ENCODE results near the gene CCDC32. TPM values are rescaled to one million over a fixed set of nuclear protein-coding genes. Genes with fewer than 3 reads are reported as not detected.

The CCDC32 gene
- total and polyA plus RNA-seq, 2 of the 13 experiments (the other 11 are each of a cell fraction or from before 2014, with no cell fraction given): 10.8 to 23.2 TPM

GRCh38 chr15:40564591-40565332 is at the start of gene CCDC32 (continued):
- TF ChIP-seq NFKB2 (CRISPR knock-in tag; IDR thresholded peaks at IDR 0.05; ENCODE audit: borderline replicate concordance) (no peak; the same call in 1 of the 2 replicates), TEAD2 (CRISPR knock-in tag; IDR thresholded peaks at IDR 0.05) (no peak), LRRFIP1 (CRISPR knock-in tag; conservative IDR thresholded peaks at IDR 0.05) (no peak), PRDM15 (CRISPR knock-in tag; IDR thresholded peaks at IDR 0.05) (no peak), POLR2G (IDR thresholded peaks at IDR 0.05; ENCODE audit: low read depth, low read length) (peak; percentile 84), POLR2AphosphoS5 (IDR thresholded peaks at IDR 0.05; ENCODE audit: low read depth, low read length) (peak; percentile 80), ZFP91 (CRISPR knock-in tag; IDR thresholded peaks at IDR 0.05; ENCODE audit: borderline replicate concordance) (peak; percentile 71; the same call in 1 of the 2 replicates), MYC (CRISPR knock-in tag; IDR thresholded peaks at IDR 0.05; ENCODE audit: borderline replicate concordance) (peak; percentile 48), YEATS2 (CRISPR knock-in tag; IDR thresholded peaks at IDR 0.05; ENCODE audit: borderline replicate concordance) (peak; percentile 56; the same call in 1 of the 2 replicates), JDP2 (CRISPR knock-in tag; IDR thresholded peaks at IDR 0.05; ENCODE audit: borderline replicate concordance) (no peak), DMTF1 (CRISPR knock-in tag; IDR thresholded peaks at IDR 0.05) (no peak), RAD51 (IDR thresholded peaks at IDR 0.05; ENCODE audit: borderline replicate concordance) (peak; percentile 91)
- TF ChIP-seq, protein P1, sequence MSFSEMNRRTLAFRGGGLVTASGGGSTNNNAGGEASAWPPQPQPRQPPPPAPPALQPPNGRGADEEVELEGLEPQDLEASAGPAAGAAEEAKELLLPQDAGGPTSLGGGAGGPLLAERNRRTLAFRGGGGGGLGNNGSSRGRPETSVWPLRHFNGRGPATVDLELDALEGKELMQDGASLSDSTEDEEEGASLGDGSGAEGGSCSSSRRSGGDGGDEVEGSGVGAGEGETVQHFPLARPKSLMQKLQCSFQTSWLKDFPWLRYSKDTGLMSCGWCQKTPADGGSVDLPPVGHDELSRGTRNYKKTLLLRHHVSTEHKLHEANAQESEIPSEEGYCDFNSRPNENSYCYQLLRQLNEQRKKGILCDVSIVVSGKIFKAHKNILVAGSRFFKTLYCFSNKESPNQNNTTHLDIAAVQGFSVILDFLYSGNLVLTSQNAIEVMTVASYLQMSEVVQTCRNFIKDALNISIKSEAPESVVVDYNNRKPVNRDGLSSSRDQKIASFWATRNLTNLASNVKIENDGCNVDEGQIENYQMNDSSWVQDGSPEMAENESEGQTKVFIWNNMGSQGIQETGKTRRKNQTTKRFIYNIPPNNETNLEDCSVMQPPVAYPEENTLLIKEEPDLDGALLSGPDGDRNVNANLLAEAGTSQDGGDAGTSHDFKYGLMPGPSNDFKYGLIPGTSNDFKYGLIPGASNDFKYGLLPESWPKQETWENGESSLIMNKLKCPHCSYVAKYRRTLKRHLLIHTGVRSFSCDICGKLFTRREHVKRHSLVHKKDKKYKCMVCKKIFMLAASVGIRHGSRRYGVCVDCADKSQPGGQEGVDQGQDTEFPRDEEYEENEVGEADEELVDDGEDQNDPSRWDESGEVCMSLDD (CRISPR knock-in tag; IDR thresholded peaks at IDR 0.05; ENCODE audit: borderline replicate concordance): no peak
- TF ChIP-seq, protein P2, sequence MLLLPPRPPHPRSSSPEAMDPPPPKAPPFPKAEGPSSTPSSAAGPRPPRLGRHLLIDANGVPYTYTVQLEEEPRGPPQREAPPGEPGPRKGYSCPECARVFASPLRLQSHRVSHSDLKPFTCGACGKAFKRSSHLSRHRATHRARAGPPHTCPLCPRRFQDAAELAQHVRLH (CRISPR knock-in tag; IDR thresholded peaks at IDR 0.05; ENCODE audit: borderline replicate concordance, low read depth): 0 out of 2 replicates have a peak, but pooled peaks have one; percentile 21
